Astrocyte (in vitro differentiated cells and primary cell): Measurements from ENCODE around the gene CRYGB. TPM values are rescaled to one million over a fixed set of nuclear protein-coding genes. Genes with fewer than 3 reads are reported as not detected.
"Not testable (repeated sequence)": the region's sequence is repeated elsewhere in the genome, so short reads cannot be mapped to it uniquely, and the experiment has no call there.

Source experiments
- DNase-seq: peaks from one replicate; pipeline ENCODE4 v3.0.0-alpha.2; 2010; ENCODE audit warnings: low read depth
- FAIRE-seq: peaks from 2 replicates; lab custom pipeline; 2011; peaks lifted over from hg19 to GRCh38; lab: Jason Lieb, UNC
- H2AFZ ChIP-seq: 2 replicates; pipeline ENCODE4 v1.6.0; 2012; ENCODE audit warnings: low read depth, low read length, inconsistent platforms
- H3K27ac ChIP-seq: 2 replicates; pipeline ENCODE4 v1.5.1; 2011; ENCODE audit warnings: low read depth, low read length, inconsistent platforms
- H3K27me3 ChIP-seq: 2 replicates; pipeline ENCODE4 v1.6.0; 2011; ENCODE audit warnings: low read length, inconsistent platforms; ENCODE audit not compliant: insufficient read depth
- H3K36me3 ChIP-seq: 2 replicates; pipeline ENCODE4 v1.5.1; 2011; ENCODE audit warnings: low read length, inconsistent platforms; ENCODE audit not compliant: insufficient read depth
- H3K4me1 ChIP-seq: 2 replicates; pipeline ENCODE4 v1.5.1; 2011; ENCODE audit warnings: low read length, inconsistent platforms; ENCODE audit not compliant: insufficient read depth
- H3K4me2 ChIP-seq: 2 replicates; pipeline ENCODE4 v1.6.0; 2012; ENCODE audit warnings: low read length, inconsistent platforms
- H3K4me3 ChIP-seq: 2 replicates; pipeline ENCODE4 v1.5.1; 2011; ENCODE audit warnings: low read depth, mild to moderate bottlenecking, low read length, inconsistent platforms; ENCODE audit not compliant: insufficient read depth
- H3K79me2 ChIP-seq: 2 replicates; pipeline ENCODE4 v1.6.0; 2012; ENCODE audit warnings: mild to moderate bottlenecking, low read length, inconsistent platforms; ENCODE audit not compliant: insufficient read depth
- H3K9ac ChIP-seq: 2 replicates; pipeline ENCODE4 v1.6.0; 2012; ENCODE audit warnings: mild to moderate bottlenecking, low read length, inconsistent platforms
- H3K9me3 ChIP-seq: 2 replicates; pipeline ENCODE4 v1.5.1; 2012; ENCODE audit warnings: low read depth, mild to moderate bottlenecking, low read length, inconsistent platforms; ENCODE audit not compliant: insufficient read depth
- H4K20me1 ChIP-seq: 2 replicates; pipeline ENCODE4 v1.6.0; 2012; ENCODE audit warnings: low read length, inconsistent platforms; ENCODE audit not compliant: insufficient read depth
- H3K27ac Mint-ChIP-seq: one replicate; pipeline ENCODE4 v1.8.0; 2021; ENCODE audit warnings: mild to moderate bottlenecking, mixed read lengths; ENCODE audit not compliant: unreplicated experiment
- H3K27me3 Mint-ChIP-seq: one replicate; pipeline ENCODE4 v1.8.0; 2021; ENCODE audit warnings: low read depth, mixed read lengths; ENCODE audit not compliant: unreplicated experiment
- H3K36me3 Mint-ChIP-seq: one replicate; pipeline ENCODE4 v1.8.0; 2021; ENCODE audit warnings: low read depth, mixed read lengths; ENCODE audit not compliant: unreplicated experiment
- H3K4me1 Mint-ChIP-seq: one replicate; pipeline ENCODE4 v1.8.0; 2021; ENCODE audit warnings: low read depth, mixed read lengths; ENCODE audit not compliant: unreplicated experiment
- H3K4me3 Mint-ChIP-seq: one replicate; pipeline ENCODE4 v1.8.0; 2021; ENCODE audit warnings: mild to moderate bottlenecking, moderate library complexity, mixed read lengths; ENCODE audit not compliant: unreplicated experiment
- H3K9me3 Mint-ChIP-seq: one replicate; pipeline ENCODE4 v1.8.0; 2021; ENCODE audit warnings: mild to moderate bottlenecking, mixed read lengths; ENCODE audit not compliant: unreplicated experiment
- CTCF ChIP-seq: IDR thresholded peaks from 2 replicates; pipeline ENCODE4 v1.5.1; 2011; ENCODE audit warnings: low read depth, mild to moderate bottlenecking, inconsistent platforms, low read length, moderate library complexity; ENCODE audit not compliant: insufficient read depth
- EZH2 ChIP-seq: IDR thresholded peaks from 2 replicates; pipeline ENCODE4 v1.6.1; 2012; ENCODE audit warnings: mild to moderate bottlenecking, low read length, inconsistent platforms; ENCODE audit not compliant: insufficient read depth
- total RNA-seq: library from RNA; stranded (reverse); gene quantifications from 2 replicates; pipeline ENCODE4 v1.2.1, GENCODE V29; 2021

Gene CRYGB
- total RNA-seq, 1 donor from 2014 or later, result not detected

- H3K27me3 ChIP-seq, result peaks cover 10% of the 10 kb centered on the region
- no peak for DNase-seq
- Mint-ChIP-seq H3K4me3 (no peak overlapping the region), H3K4me1 (peaks cover 14% of the 10 kb centered on the region), H3K27me3 (peaks cover 12% of the 10 kb centered on the region), H3K9me3 (no peaks in the 10 kb centered on the region), H3K36me3 (no peaks in the 10 kb centered on the region), H3K27ac (no peak overlapping the region)
- no peak overlapping the region for H3K9ac ChIP-seq
- TF ChIP-seq EZH2 (no peak), CTCF (no peak)
- H3K4me2 ChIP-seq, result no peak overlapping the region
- FAIRE-seq, result no peak
- no peaks in the 10 kb centered on the region for H4K20me1 ChIP-seq
- H3K4me3 ChIP-seq, result no peak overlapping the region
- no peak overlapping the region for H3K27ac ChIP-seq
- H3K4me1 ChIP-seq, result peaks cover 7% of the 10 kb centered on the region
- no peaks in the 10 kb centered on the region for H3K9me3 ChIP-seq
- no peak overlapping the region for H2AFZ ChIP-seq
- H3K36me3 ChIP-seq, result no peaks in the 10 kb centered on the region
- no peaks in the 10 kb centered on the region for H3K79me2 ChIP-seq
Measured at GRCh38 chr2:208127090-208127489, 18.9 kb downstream of the CRYGB start.

GRCh38 chr2:208125251-208125650, 20.7 kb downstream of the CRYGB start:
- Histone ChIP-seq H3K36me3 (no peaks in the 10 kb centered on the region), H3K4me3 (no peak overlapping the region), H3K79me2 (no peaks in the 10 kb centered on the region), H4K20me1 (no peaks in the 10 kb centered on the region), H3K4me1 (peaks cover 6% of the 10 kb centered on the region), H3K27ac (no peak overlapping the region), H2AFZ (no peak overlapping the region), H3K27me3 (peaks cover 10% of the 10 kb centered on the region), H3K4me2 (no peak overlapping the region), H3K9ac (no peak overlapping the region), H3K9me3 (no peaks in the 10 kb centered on the region)
- DNase-seq (no peak), FAIRE-seq (no peak)
- Mint-ChIP-seq H3K36me3 (no peaks in the 10 kb centered on the region), H3K27ac (no peak overlapping the region), H3K4me1 (peaks cover 7% of the 10 kb centered on the region), H3K27me3 (peaks cover 12% of the 10 kb centered on the region), H3K9me3 (no peaks in the 10 kb centered on the region), H3K4me3 (no peak overlapping the region)
- TF ChIP-seq EZH2 (no peak), CTCF (no peak)

- H3K27ac ChIP-seq, H3K4me1 ChIP-seq, FAIRE-seq, H3K36me3 ChIP-seq, H3K27ac Mint-ChIP-seq, H3K9me3 ChIP-seq, H3K79me2 ChIP-seq, H4K20me1 ChIP-seq, DNase-seq, H3K4me1 Mint-ChIP-seq, H3K9me3 Mint-ChIP-seq, H3K36me3 Mint-ChIP-seq, H3K9ac ChIP-seq, H3K27me3 ChIP-seq: not testable (repeated sequence)
- H3K4me2 ChIP-seq, result peak within 1 kb of the TSS; percentile 83
- peaks cover 12% of the 10 kb centered on the region for H3K27me3 Mint-ChIP-seq
- H3K4me3 ChIP-seq, result peak within 1 kb of the TSS; percentile 52
- TF ChIP-seq EZH2, result peak; percentile 50
- H3K4me3 Mint-ChIP-seq, result peak within 1 kb of the TSS; percentile 45
- H2AFZ ChIP-seq, result peak within 1 kb of the TSS; percentile 73
Measured at GRCh38 chr2:208124013-208124715, 21.8 kb downstream of the CRYGB start, which contains the start of gene CRYGD. Gene CRYGD, minus strand, starts transcription at chr2:208124524. Its CDS starts 51 bp downstream, at chr2:208124473.
